ENCODE measurements around the gene SLC6A19. TPM values are rescaled to one million over a fixed set of nuclear protein-coding genes. Genes with fewer than 3 reads are reported as not detected.

SLC6A19 gene
- total RNA-seq, 2 donors from 2014 or later, result 0.09 to 0.15 TPM

- Mint-ChIP-seq H3K4me1 (no peaks in the 10 kb centered on the region), H3K27me3 (ENCODE audit: insufficient read depth) (no peaks in the 10 kb centered on the region), H3K9me3 (no peaks in the 10 kb centered on the region), H3K36me3 (ENCODE audit: low read depth) (no peaks in the 10 kb centered on the region), H3K4me3 (no peak overlapping the region), H3K27ac (no peak overlapping the region)
- H3K27ac ChIP-seq (ENCODE audit: low read depth, low read length), result no peak overlapping the region
- no peak overlapping the region for H3K9ac ChIP-seq (ENCODE audit: extremely low read depth, low read length, poor library complexity, severe bottlenecking)
- no peaks in the 10 kb centered on the region for H3K36me3 ChIP-seq (ENCODE audit: control insufficient read depth, insufficient read depth, low read length)
- TF ChIP-seq CTCF (conservative IDR thresholded peaks at IDR 0.05), result no peak
- no peaks in the 10 kb centered on the region for H3K27me3 ChIP-seq (ENCODE audit: control insufficient read depth, insufficient read depth, low read length, poor library complexity, severe bottlenecking)
- DNase-seq, result no peak
- no peaks in the 10 kb centered on the region for H3K9me3 ChIP-seq (ENCODE audit: control insufficient read depth, low read length)
- no peak overlapping the region for H3K4me3 ChIP-seq (ENCODE audit: low read length)
- H3K4me1 ChIP-seq (ENCODE audit: control insufficient read depth, insufficient read depth, low read length), result no peaks in the 10 kb centered on the region
- 89 to 95% methylated on average over 12 of the region's 12 CpGs for WGBS, 2 experiments (ENCODE audit: insufficient coverage in 1 of 2, insufficient read length in 1 of 2)
Measured at GRCh38 chr5:1223278-1223670, 21.9 kb downstream of the SLC6A19 start.

GRCh38 chr5:1224631-1225030 is 23.2 kb downstream of the SLC6A19 start:
- H3K4me3 ChIP-seq (ENCODE audit: low read length), result no peak overlapping the region
- 92 to 93% methylated on average over 7 to 15 of the region's 15 CpGs for WGBS, 2 experiments (ENCODE audit: insufficient coverage in 1 of 2, insufficient read length in 1 of 2)
- H3K4me1 Mint-ChIP-seq, result no peaks in the 10 kb centered on the region
- no peak for DNase-seq
- no peaks in the 10 kb centered on the region for H3K27me3 Mint-ChIP-seq (ENCODE audit: insufficient read depth)
- no peaks in the 10 kb centered on the region for H3K36me3 ChIP-seq (ENCODE audit: control insufficient read depth, insufficient read depth, low read length)
- no peak overlapping the region for H3K9ac ChIP-seq (ENCODE audit: extremely low read depth, low read length, poor library complexity, severe bottlenecking)
- no peaks in the 10 kb centered on the region for H3K4me1 ChIP-seq (ENCODE audit: control insufficient read depth, insufficient read depth, low read length)
- no peaks in the 10 kb centered on the region for H3K36me3 Mint-ChIP-seq (ENCODE audit: low read depth)
- no peak for TF ChIP-seq CTCF (conservative IDR thresholded peaks at IDR 0.05)
- H3K27ac ChIP-seq (ENCODE audit: low read depth, low read length), result no peak overlapping the region
- H3K27me3 ChIP-seq (ENCODE audit: control insufficient read depth, insufficient read depth, low read length, poor library complexity, severe bottlenecking), result no peaks in the 10 kb centered on the region
- no peaks in the 10 kb centered on the region for H3K9me3 Mint-ChIP-seq
- no peak overlapping the region for H3K27ac Mint-ChIP-seq
- H3K9me3 ChIP-seq (ENCODE audit: control insufficient read depth, low read length), result no peaks in the 10 kb centered on the region
- no peak overlapping the region for H3K4me3 Mint-ChIP-seq

DNA sequence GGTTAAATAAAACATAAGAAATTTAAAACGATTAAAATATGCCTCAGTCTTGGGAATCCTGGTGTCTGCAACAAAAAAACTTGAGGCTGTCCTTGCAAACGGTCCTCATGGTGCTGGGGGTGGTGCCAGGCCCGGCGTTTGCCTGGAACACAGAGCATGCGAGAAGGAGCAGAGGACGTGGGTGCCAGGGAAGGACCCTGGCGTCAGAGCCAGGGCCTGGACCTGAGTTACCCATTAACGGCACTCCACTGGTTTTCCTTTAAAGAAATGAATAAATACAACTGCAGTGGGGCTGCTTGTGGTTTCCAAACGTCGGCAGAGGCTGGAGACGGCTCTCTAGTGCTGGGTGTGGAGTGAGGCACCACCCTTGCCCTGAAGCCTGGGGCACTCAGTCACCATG is 23.7 kb downstream of the SLC6A19 start, which contains the start of gene SLC6A18:
TSS of gene SLC6A18 (plus strand) at position 301 of the 400 bp plus-strand sequence. CDS start at position 398, 97 bp downstream.
- H3K27ac ChIP-seq (ENCODE audit: low read depth, low read length), result no peak within 1 kb of the TSS
- Mint-ChIP-seq H3K36me3 (ENCODE audit: low read depth) (no peaks in the 10 kb centered on the region), H3K27ac (no peak within 1 kb of the TSS), H3K4me3 (no peak within 1 kb of the TSS), H3K9me3 (no peaks in the 10 kb centered on the region), H3K4me1 (no peaks in the 10 kb centered on the region), H3K27me3 (ENCODE audit: insufficient read depth) (no peaks in the 10 kb centered on the region)
- H3K4me3 ChIP-seq (ENCODE audit: low read length), result no peak within 1 kb of the TSS
- H3K9ac ChIP-seq (ENCODE audit: extremely low read depth, low read length, poor library complexity, severe bottlenecking), result no peak within 1 kb of the TSS
- DNase-seq, result no peak
- no peaks in the 10 kb centered on the region for H3K4me1 ChIP-seq (ENCODE audit: control insufficient read depth, insufficient read depth, low read length)
- no peaks in the 10 kb centered on the region for H3K9me3 ChIP-seq (ENCODE audit: control insufficient read depth, low read length)
- TF ChIP-seq CTCF (conservative IDR thresholded peaks at IDR 0.05), result no peak
- no peaks in the 10 kb centered on the region for H3K27me3 ChIP-seq (ENCODE audit: control insufficient read depth, insufficient read depth, low read length, poor library complexity, severe bottlenecking)
- 83% methylated on average over 6 to 11 of the region's 11 CpGs for whole genome bisulfite sequencing, 2 experiments (ENCODE audit: insufficient coverage in 1 of 2, insufficient read length in 1 of 2)
- no peaks in the 10 kb centered on the region for H3K36me3 ChIP-seq (ENCODE audit: control insufficient read depth, insufficient read depth, low read length)

Measured in endodermal cell (in vitro differentiated cells).